Mesendoderm (in vitro differentiated cells): ENCODE measurements around the gene EVI5.

Source experiments
- DNase-seq: peaks from one replicate; pipeline ENCODE4 v3.0.0; 2013
- H2AK5ac ChIP-seq: 2 replicates; pipeline ENCODE4 v1.6.1; 2013; ENCODE audit warnings: low read length, inconsistent platforms
- H2BK120ac ChIP-seq: 2 replicates; pipeline ENCODE4 v1.6.1; 2013; ENCODE audit warnings: low read depth, mild to moderate bottlenecking, low read length, moderate library complexity, mixed read lengths
- H2BK15ac ChIP-seq: replicated peaks from 2 replicates; pipeline ENCODE4 v1.6.1; 2013; ENCODE audit warnings: low read depth, mild to moderate bottlenecking, moderate library complexity
- H2BK5ac ChIP-seq: 2 replicates; pipeline ENCODE4 v1.6.1; 2013; ENCODE audit warnings: low read length, inconsistent platforms
- H3K18ac ChIP-seq: 2 replicates; pipeline ENCODE4 v1.6.1; 2013; ENCODE audit warnings: mild to moderate bottlenecking, low read length, mixed read lengths
- H3K23ac ChIP-seq: one replicate; pipeline ENCODE4 v1.6.1; 2013; ENCODE audit warnings: low read length
- H3K27ac ChIP-seq: 2 replicates; pipeline ENCODE4 v1.5.1; 2013; ENCODE audit warnings: low read depth, mild to moderate bottlenecking, inconsistent platforms, low read length, moderate library complexity
- H3K27me3 ChIP-seq: 2 replicates; pipeline ENCODE4 v1.6.1; 2013; ENCODE audit warnings: low read length, control low read depth, mild to moderate bottlenecking, inconsistent platforms; ENCODE audit not compliant: insufficient read depth, poor library complexity
- H3K36me3 ChIP-seq: 2 replicates; pipeline ENCODE4 v1.6.1; 2013; ENCODE audit warnings: low read length, inconsistent platforms; ENCODE audit not compliant: control insufficient read depth, insufficient read depth
- H3K4ac ChIP-seq: one replicate; pipeline ENCODE4 v1.6.1; 2013; ENCODE audit warnings: low read depth, mild to moderate bottlenecking, low read length, moderate library complexity
- H3K4me1 ChIP-seq: 2 replicates; pipeline ENCODE4 v1.6.1; 2013; ENCODE audit warnings: low read depth, low read length, inconsistent platforms; ENCODE audit not compliant: control insufficient read depth
- H3K4me2 ChIP-seq: 2 replicates; pipeline ENCODE4 v1.6.1; 2013; ENCODE audit warnings: low read length
- H3K4me3 ChIP-seq: 2 replicates; pipeline ENCODE4 v1.5.1; 2013; ENCODE audit warnings: mild to moderate bottlenecking, low read length
- H3K56ac ChIP-seq: one replicate; pipeline ENCODE4 v1.6.1; 2013; ENCODE audit warnings: low read length
- H3K79me1 ChIP-seq: 2 replicates; pipeline ENCODE4 v1.6.1; 2013; ENCODE audit warnings: low read length, inconsistent platforms
- H3K79me2 ChIP-seq: 2 replicates; pipeline ENCODE4 v1.6.1; 2013; ENCODE audit warnings: mild to moderate bottlenecking, low read length; ENCODE audit not compliant: control insufficient read depth, insufficient read depth
- H3K9ac ChIP-seq: 2 replicates; pipeline ENCODE4 v1.6.1; 2013; ENCODE audit warnings: low read length, inconsistent platforms
- H4K5ac ChIP-seq: one replicate; pipeline ENCODE4 v1.6.1; 2013; ENCODE audit warnings: low read length
- H4K8ac ChIP-seq: one replicate; pipeline ENCODE4 v1.6.1; 2013; ENCODE audit warnings: low read depth, mild to moderate bottlenecking, control low read depth, low read length, moderate library complexity
- WGBS: extraction: QIAGEN DNeasy Blood & Tissue Kit; methylation state at CpG from one replicate; pipeline ENCODE4 v1.1.7; 2013; ENCODE audit warnings: low lambda C conversion rate, missing lambda C conversion rate; ENCODE audit not compliant: insufficient coverage; ENCODE audit errors: extremely low coverage; 5-methylcytosine and 5-hydroxymethylcytosine counted together

The EVI5 gene

DNA sequence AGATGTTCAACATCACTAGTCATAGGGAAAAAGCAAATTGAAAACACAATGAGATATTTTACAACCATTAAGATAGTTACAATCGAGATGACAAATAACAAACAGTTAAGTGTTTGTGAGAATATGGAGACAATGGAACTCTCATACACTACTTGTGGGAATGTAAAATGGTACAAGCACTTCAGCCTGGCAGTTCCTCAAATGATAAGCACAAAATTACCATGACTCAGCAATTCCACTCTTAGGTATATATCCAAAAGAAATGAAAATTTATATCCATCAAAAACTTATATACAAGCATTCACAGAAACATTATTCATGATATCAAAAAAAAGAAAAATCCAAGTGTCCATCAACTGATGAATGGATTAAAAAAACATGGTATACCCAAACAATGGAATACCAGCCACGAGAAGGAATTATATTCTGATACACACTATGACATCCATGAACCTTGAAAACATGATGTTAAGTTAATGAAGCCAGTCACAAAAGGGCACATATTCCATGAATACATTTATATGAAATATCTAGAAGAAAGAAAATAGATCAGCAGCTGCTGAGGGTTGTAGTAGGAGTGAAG lies 76.4 kb downstream of the EVI5 start:
- Histone ChIP-seq H4K8ac (no peak overlapping the region), H3K9ac (no peak overlapping the region)
- no peak for DNase-seq

GRCh38 chr1:92707709-92708108 lies 77.2 kb downstream of the EVI5 start:
- Histone ChIP-seq H3K27ac (no peak overlapping the region), H3K23ac (no peak overlapping the region), H3K4ac (no peak overlapping the region), H4K8ac (no peak overlapping the region), H3K79me2 (no peaks in the 10 kb centered on the region), H3K79me1 (peaks cover 2% of the 10 kb centered on the region), H3K18ac (no peak overlapping the region), H3K27me3 (no peaks in the 10 kb centered on the region), H3K9ac (no peak overlapping the region), H2BK15ac (no peak overlapping the region), H3K4me3 (no peak overlapping the region), H2AK5ac (no peak overlapping the region), H3K56ac (no peak overlapping the region), H2BK120ac (no peak overlapping the region), H4K5ac (no peak overlapping the region), H3K4me1 (no peaks in the 10 kb centered on the region), H3K36me3 (no peaks in the 10 kb centered on the region), H3K4me2 (no peak overlapping the region), H2BK5ac (no peak overlapping the region)
- WGBS = no CpG with 5 or more reads among the region's 2 CpGs
- no peak for DNase-seq

More for the DNA sequence above, 76.4 kb downstream of the EVI5 start:
- H3K23ac ChIP-seq = no peak overlapping the region
- no peaks in the 10 kb centered on the region for H3K36me3 ChIP-seq
- no peaks in the 10 kb centered on the region for H3K4me1 ChIP-seq
- H3K56ac ChIP-seq = no peak overlapping the region
- no peak overlapping the region for H2AK5ac ChIP-seq
- no peak overlapping the region for H3K4ac ChIP-seq
- H2BK15ac ChIP-seq = no peak overlapping the region
- no peaks in the 10 kb centered on the region for H3K27me3 ChIP-seq
- no peak overlapping the region for H3K4me3 ChIP-seq
- no peak overlapping the region for H3K18ac ChIP-seq
- peaks cover 2% of the 10 kb centered on the region for H3K79me1 ChIP-seq
- WGBS = no CpG with 5 or more reads among the region's 2 CpGs
- no peak overlapping the region for H3K4me2 ChIP-seq
- H4K5ac ChIP-seq = no peak overlapping the region
- no peak overlapping the region for H2BK5ac ChIP-seq
- no peaks in the 10 kb centered on the region for H3K79me2 ChIP-seq
- no peak overlapping the region for H2BK120ac ChIP-seq
- no peak overlapping the region for H3K27ac ChIP-seq

DNA sequence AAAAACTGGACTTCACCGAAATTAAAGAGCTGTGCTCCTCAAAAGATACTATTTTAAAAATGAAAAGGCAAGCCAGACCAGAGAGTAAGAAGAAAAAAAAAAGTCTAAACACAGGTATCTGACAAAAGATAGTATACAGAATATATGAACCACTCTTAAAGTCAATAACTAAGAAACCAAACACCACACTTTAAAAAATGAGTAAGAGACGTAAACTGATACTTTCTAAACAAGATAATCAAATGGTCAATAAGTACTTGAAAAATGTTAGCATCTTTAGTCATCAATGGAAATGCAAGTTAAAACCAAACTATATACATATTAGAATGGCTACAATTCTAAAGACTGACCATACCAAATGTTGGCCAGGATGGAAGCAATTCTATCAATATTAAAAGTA lies 77.6 kb downstream of the EVI5 start:
- H3K4ac ChIP-seq = no peak overlapping the region
- H2BK15ac ChIP-seq = no peak overlapping the region

DNA sequence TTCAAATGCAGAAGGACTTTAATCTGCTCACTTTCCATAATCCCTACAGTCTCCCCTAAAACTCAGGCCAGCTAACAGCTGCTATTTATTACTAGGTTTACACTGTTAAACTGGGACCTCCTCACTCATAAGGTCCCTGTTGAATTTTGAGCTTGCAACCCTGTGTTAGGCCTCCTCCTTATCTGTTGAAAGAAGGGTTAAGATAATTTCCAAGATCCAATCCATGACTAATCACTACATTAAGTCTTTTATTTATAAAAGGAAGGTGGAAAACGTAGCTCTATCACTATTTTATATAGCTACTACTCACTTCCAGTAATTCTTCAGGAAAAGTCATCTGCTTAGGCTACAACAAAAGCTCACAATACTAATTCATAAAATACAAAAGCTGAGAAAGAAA lies 79.5 kb downstream of the EVI5 start:
- Histone ChIP-seq H2AK5ac (no peak overlapping the region), H3K4me1 (no peaks in the 10 kb centered on the region), H3K79me2 (no peaks in the 10 kb centered on the region), H3K18ac (no peak overlapping the region), H3K27me3 (no peaks in the 10 kb centered on the region), H3K9ac (no peak overlapping the region), H3K23ac (no peak overlapping the region), H3K4ac (no peak overlapping the region), H3K56ac (no peak overlapping the region), H2BK5ac (no peak overlapping the region), H3K27ac (no peak overlapping the region), H4K5ac (no peak overlapping the region), H2BK15ac (no peak overlapping the region), H3K4me2 (no peak overlapping the region), H3K4me3 (no peak overlapping the region), H3K79me1 (no peaks in the 10 kb centered on the region), H4K8ac (no peak overlapping the region), H2BK120ac (no peak overlapping the region), H3K36me3 (no peaks in the 10 kb centered on the region)
- DNase-seq = peak; percentile 21
- no CpG with 5 or more reads among the region's 1 CpG for WGBS

More for the DNA sequence above, 77.6 kb downstream of the EVI5 start:
- H3K79me2 ChIP-seq = no peaks in the 10 kb centered on the region
- no peak overlapping the region for H3K56ac ChIP-seq
- no peak overlapping the region for H2BK120ac ChIP-seq
- H4K5ac ChIP-seq = no peak overlapping the region
- H3K79me1 ChIP-seq = peaks cover 2% of the 10 kb centered on the region
- H2BK5ac ChIP-seq = no peak overlapping the region
- WGBS = no CpG with 5 or more reads among the region's 2 CpGs
- H4K8ac ChIP-seq = no peak overlapping the region
- no peak overlapping the region for H3K23ac ChIP-seq
- no peak overlapping the region for H3K27ac ChIP-seq
- H2AK5ac ChIP-seq = no peak overlapping the region
- no peaks in the 10 kb centered on the region for H3K27me3 ChIP-seq
- H3K4me1 ChIP-seq = no peaks in the 10 kb centered on the region
- H3K4me3 ChIP-seq = no peak overlapping the region
- no peak overlapping the region for H3K18ac ChIP-seq
- H3K36me3 ChIP-seq = no peaks in the 10 kb centered on the region
- no peak overlapping the region for H3K4me2 ChIP-seq
- no peak overlapping the region for H3K9ac ChIP-seq
- DNase-seq = no peak

DNA sequence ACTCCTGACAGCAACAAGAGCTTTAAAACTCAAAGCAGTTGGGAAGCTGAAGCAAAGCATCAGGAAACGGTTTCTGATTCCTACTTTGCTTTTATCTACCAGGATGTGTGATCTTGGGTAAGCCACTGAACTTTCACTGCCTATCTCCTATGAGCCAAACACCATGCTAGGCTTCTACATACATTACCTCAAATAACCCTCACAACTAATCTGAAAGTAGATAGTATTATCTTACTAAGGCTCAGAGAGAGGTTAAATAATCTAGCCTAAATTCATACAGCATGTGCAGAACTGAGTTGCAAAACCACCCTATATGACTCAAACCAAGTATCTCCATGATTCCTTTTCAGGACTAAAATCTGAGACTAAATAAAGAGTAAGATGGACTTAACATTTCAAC lies 83.8 kb downstream of the EVI5 start:
- no peaks in the 10 kb centered on the region for H3K27me3 ChIP-seq
- H3K36me3 ChIP-seq = no peaks in the 10 kb centered on the region
- no peak overlapping the region for H2AK5ac ChIP-seq
- no peak overlapping the region for H3K27ac ChIP-seq
- no peak overlapping the region for H2BK5ac ChIP-seq
- WGBS = no CpG with 5 or more reads among the region's 1 CpG
- no peak overlapping the region for H3K4ac ChIP-seq
- no peak overlapping the region for H4K5ac ChIP-seq
- H3K9ac ChIP-seq = no peak overlapping the region
- H3K79me2 ChIP-seq = no peaks in the 10 kb centered on the region
- H2BK15ac ChIP-seq = no peak overlapping the region
- no peak overlapping the region for H3K4me3 ChIP-seq
- no peak overlapping the region for H4K8ac ChIP-seq
- H2BK120ac ChIP-seq = no peak overlapping the region
- no peaks in the 10 kb centered on the region for H3K4me1 ChIP-seq
- H3K56ac ChIP-seq = no peak overlapping the region
- H3K79me1 ChIP-seq = no peaks in the 10 kb centered on the region
- H3K18ac ChIP-seq = no peak overlapping the region
- no peak overlapping the region for H3K23ac ChIP-seq
- no peak overlapping the region for H3K4me2 ChIP-seq
- peak; percentile 57 for DNase-seq

DNA sequence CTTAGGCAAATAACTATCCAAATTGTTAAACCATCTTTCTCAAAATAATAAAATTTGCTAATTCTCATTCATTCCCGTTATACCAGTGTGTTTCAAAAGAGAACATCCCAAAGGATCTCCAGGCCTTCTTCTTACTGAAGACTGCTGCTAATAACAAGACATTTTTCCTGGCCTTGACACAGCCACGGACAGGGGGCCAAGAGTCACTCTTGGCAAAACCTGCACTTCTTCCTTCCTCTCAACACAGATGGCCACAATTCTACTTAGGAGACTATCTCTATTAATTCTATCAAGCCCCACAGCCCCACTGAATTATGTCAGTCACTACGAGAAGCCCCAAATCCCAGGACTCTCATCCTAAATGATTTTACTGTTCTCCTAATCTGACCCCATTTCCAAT lies 86.0 kb downstream of the EVI5 start:
- WGBS = no CpG with 5 or more reads among the region's 3 CpGs
- Histone ChIP-seq H2AK5ac (no peak overlapping the region), H3K18ac (no peak overlapping the region), H2BK15ac (no peak overlapping the region), H3K23ac (no peak overlapping the region), H2BK120ac (no peak overlapping the region), H2BK5ac (no peak overlapping the region), H3K4ac (no peak overlapping the region), H3K4me2 (no peak overlapping the region), H3K4me3 (no peak overlapping the region), H3K79me2 (no peaks in the 10 kb centered on the region), H3K9ac (no peak overlapping the region), H4K8ac (no peak overlapping the region), H3K27ac (no peak overlapping the region), H3K36me3 (no peaks in the 10 kb centered on the region), H3K79me1 (no peaks in the 10 kb centered on the region), H4K5ac (no peak overlapping the region), H3K56ac (no peak overlapping the region), H3K27me3 (no peaks in the 10 kb centered on the region), H3K4me1 (no peaks in the 10 kb centered on the region)
- no peak for DNase-seq
